OCI-LY1 (cell line): Measurements from ENCODE around the gene TRIM36.

Experiments
- EZH2 ChIP-seq: fragments of 200-600 bp; sonication (generic), shearing (Covaris generic); IDR thresholded peaks from 2 replicates; pipeline ENCODE4 v1.8.0; 2017; ENCODE audit warnings: borderline replicate concordance, mixed run types, mild to moderate bottlenecking, antibody characterized with exemption, low read length, moderate library complexity, mixed read lengths
- TF ChIP-seq, protein P1 (sequence below): fragments of 200-600 bp; sonication (generic), shearing (Covaris generic); IDR thresholded peaks from 2 replicates; pipeline ENCODE4 v1.5.1; 2017; ENCODE audit warnings: mild to moderate bottlenecking, antibody characterized with exemption, low read length, moderate library complexity, mixed read lengths

GRCh38 chr5:115170134-115170928 lies 623 bp upstream of the TRIM36 start:
- TF ChIP-seq, protein P1, sequence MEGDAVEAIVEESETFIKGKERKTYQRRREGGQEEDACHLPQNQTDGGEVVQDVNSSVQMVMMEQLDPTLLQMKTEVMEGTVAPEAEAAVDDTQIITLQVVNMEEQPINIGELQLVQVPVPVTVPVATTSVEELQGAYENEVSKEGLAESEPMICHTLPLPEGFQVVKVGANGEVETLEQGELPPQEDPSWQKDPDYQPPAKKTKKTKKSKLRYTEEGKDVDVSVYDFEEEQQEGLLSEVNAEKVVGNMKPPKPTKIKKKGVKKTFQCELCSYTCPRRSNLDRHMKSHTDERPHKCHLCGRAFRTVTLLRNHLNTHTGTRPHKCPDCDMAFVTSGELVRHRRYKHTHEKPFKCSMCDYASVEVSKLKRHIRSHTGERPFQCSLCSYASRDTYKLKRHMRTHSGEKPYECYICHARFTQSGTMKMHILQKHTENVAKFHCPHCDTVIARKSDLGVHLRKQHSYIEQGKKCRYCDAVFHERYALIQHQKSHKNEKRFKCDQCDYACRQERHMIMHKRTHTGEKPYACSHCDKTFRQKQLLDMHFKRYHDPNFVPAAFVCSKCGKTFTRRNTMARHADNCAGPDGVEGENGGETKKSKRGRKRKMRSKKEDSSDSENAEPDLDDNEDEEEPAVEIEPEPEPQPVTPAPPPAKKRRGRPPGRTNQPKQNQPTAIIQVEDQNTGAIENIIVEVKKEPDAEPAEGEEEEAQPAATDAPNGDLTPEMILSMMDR = no peak
- TF ChIP-seq EZH2 = no peak
